GM12878 (cell line): ENCODE measurements around the gene MED13. TPM values are rescaled to one million over a fixed set of nuclear protein-coding genes. Genes with fewer than 3 reads are reported as not detected.

Source experiments
- GATAD2B ChIP-seq: fragments of 450-650 bp; conservative IDR thresholded peaks from 2 replicates; pipeline ENCODE4 v1.6.1; 2017; ENCODE audit warnings: low read depth, mild to moderate bottlenecking, moderate library complexity
- KDM1A ChIP-seq: fragments of 200-600 bp; sonication (generic); IDR thresholded peaks from 2 replicates; pipeline ENCODE4 v1.6.1; 2016; ENCODE audit warnings: borderline replicate concordance
- POLR2AphosphoS5 ChIP-seq: IDR thresholded peaks from 2 replicates; pipeline ENCODE4 v1.6.1; 2011; ENCODE audit warnings: mild to moderate bottlenecking, low read length, inconsistent platforms
- RAD51 ChIP-seq: fragments of 450-650 bp; IDR thresholded peaks from 2 replicates; pipeline ENCODE4 v1.6.1; 2016; ENCODE audit warnings: moderate library complexity, mild to moderate bottlenecking, inconsistent platforms
- SMAD1 ChIP-seq: fragments of 450-650 bp; IDR thresholded peaks from 2 replicates; pipeline ENCODE4 v1.6.1; 2018; ENCODE audit warnings: mild to moderate bottlenecking, low read depth; ENCODE audit not compliant: partially characterized antibody
- STAT1 ChIP-seq: fragments of 450-650 bp; conservative IDR thresholded peaks from 2 replicates; pipeline ENCODE4 v1.6.1; 2014; ENCODE audit warnings: antibody characterized with exemption, mild to moderate bottlenecking
- STAT3 ChIP-seq: IDR thresholded peaks from 2 replicates; pipeline ENCODE4 v1.6.1; 2011; ENCODE audit warnings: low read depth, low read length, improper control_type of control experiment
- TCF7 ChIP-seq: IDR thresholded peaks from 2 replicates; pipeline ENCODE4 v1.6.1; 2014; ENCODE audit warnings: antibody characterized with exemption, borderline replicate concordance
- ZBTB4 ChIP-seq: fragments of 450-650 bp; formaldehyde crosslinking; IDR thresholded peaks from 2 replicates; pipeline ENCODE4 v1.4.0; 2022; ENCODE audit warnings: mild to moderate bottlenecking, moderate library complexity
- ZNF592 ChIP-seq: fragments of 450-650 bp; IDR thresholded peaks from 2 replicates; pipeline ENCODE4 v1.6.1; 2017; ENCODE audit warnings: mild to moderate bottlenecking, moderate library complexity
- polyA plus RNA-seq, 11 experiments: library from polyadenylated mRNA; depleted of rRNA in 4 of 11; unstranded in 6 of 11; stranded (reverse) in 5 of 11; fragments of >200 nt; fragmentation: Nextera tagmentation in 4 of 11; fragmentation: Illumina TruSeq in 1 of 11; extraction: Ambion mirVana in 4 of 11; extraction: Trizol in 1 of 11; gene quantifications; 1 replicate in 1 of 11; 2 replicates in 10 of 11; pipeline versions ENCODE4 v1.2.1 to v1.2.3, GENCODE V29; 2011 to 2016; ENCODE audit warnings: inconsistent platforms in 2 of 11, missing spikeins in 2 of 11, low read depth in 1 of 11
- total RNA-seq, 4 experiments: library from RNA; depleted of rRNA in 3 of 4; stranded (reverse); fragments of >200 nt in 3 of 4; fragmentation: Illumina TruSeq in 1 of 4; extraction: Trizol in 1 of 4; gene quantifications; 2 replicates each; pipeline versions ENCODE4 v1.2.1 to v1.2.3, GENCODE V29; 2013 to 2021
- TF ChIP-seq, protein P1 (sequence below): IDR thresholded peaks from 2 replicates; pipeline ENCODE4 v1.6.1; 2012; ENCODE audit warnings: low read length, inconsistent platforms
- TF ChIP-seq, protein P2 (sequence below): fragments of 450-650 bp; formaldehyde crosslinking; IDR thresholded peaks from 2 replicates; pipeline ENCODE4 v1.4.0; 2020; ENCODE audit warnings: mild to moderate bottlenecking, moderate library complexity
- TF ChIP-seq, protein P3 (sequence below): fragments of 450-650 bp; IDR thresholded peaks from 2 replicates; pipeline ENCODE4 v1.6.1; 2017; ENCODE audit warnings: mild to moderate bottlenecking, low read depth, inconsistent platforms; ENCODE audit not compliant: poor library complexity, severe bottlenecking

Gene MED13
- total and polyA plus RNA-seq, 10 of the 15 experiments (the other 5 are each of a cell fraction or from before 2014, with no cell fraction given): 4.6 to 49.7 (median 21.3) TPM

GRCh38 chr17:61927208-61928100 lies 137.6 kb downstream of the MED13 start, which contains the start of gene INTS2 (continued):
- peak; percentile 91 for TF ChIP-seq GATAD2B
- no peak for TF ChIP-seq RAD51
- TF ChIP-seq STAT1: no peak; the same call in 1 of the 2 replicates
- TF ChIP-seq POLR2AphosphoS5: peak; percentile 97
- no peak for TF ChIP-seq TCF7
- TF ChIP-seq, protein P1, sequence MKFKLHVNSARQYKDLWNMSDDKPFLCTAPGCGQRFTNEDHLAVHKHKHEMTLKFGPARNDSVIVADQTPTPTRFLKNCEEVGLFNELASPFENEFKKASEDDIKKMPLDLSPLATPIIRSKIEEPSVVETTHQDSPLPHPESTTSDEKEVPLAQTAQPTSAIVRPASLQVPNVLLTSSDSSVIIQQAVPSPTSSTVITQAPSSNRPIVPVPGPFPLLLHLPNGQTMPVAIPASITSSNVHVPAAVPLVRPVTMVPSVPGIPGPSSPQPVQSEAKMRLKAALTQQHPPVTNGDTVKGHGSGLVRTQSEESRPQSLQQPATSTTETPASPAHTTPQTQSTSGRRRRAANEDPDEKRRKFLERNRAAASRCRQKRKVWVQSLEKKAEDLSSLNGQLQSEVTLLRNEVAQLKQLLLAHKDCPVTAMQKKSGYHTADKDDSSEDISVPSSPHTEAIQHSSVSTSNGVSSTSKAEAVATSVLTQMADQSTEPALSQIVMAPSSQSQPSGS: no peak; the same call in 1 of the 2 replicates
- peak; percentile 15 for TF ChIP-seq SMAD1
- TF ChIP-seq, protein P2, sequence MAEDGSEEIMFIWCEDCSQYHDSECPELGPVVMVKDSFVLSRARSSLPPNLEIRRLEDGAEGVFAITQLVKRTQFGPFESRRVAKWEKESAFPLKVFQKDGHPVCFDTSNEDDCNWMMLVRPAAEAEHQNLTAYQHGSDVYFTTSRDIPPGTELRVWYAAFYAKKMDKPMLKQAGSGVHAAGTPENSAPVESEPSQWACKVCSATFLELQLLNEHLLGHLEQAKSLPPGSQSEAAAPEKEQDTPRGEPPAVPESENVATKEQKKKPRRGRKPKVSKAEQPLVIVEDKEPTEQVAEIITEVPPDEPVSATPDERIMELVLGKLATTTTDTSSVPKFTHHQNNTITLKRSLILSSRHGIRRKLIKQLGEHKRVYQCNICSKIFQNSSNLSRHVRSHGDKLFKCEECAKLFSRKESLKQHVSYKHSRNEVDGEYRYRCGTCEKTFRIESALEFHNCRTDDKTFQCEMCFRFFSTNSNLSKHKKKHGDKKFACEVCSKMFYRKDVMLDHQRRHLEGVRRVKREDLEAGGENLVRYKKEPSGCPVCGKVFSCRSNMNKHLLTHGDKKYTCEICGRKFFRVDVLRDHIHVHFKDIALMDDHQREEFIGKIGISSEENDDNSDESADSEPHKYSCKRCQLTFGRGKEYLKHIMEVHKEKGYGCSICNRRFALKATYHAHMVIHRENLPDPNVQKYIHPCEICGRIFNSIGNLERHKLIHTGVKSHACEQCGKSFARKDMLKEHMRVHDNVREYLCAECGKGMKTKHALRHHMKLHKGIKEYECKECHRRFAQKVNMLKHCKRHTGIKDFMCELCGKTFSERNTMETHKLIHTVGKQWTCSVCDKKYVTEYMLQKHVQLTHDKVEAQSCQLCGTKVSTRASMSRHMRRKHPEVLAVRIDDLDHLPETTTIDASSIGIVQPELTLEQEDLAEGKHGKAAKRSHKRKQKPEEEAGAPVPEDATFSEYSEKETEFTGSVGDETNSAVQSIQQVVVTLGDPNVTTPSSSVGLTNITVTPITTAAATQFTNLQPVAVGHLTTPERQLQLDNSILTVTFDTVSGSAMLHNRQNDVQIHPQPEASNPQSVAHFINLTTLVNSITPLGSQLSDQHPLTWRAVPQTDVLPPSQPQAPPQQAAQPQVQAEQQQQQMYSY (CRISPR knock-in tag): no peak
- TF ChIP-seq, protein P3, sequence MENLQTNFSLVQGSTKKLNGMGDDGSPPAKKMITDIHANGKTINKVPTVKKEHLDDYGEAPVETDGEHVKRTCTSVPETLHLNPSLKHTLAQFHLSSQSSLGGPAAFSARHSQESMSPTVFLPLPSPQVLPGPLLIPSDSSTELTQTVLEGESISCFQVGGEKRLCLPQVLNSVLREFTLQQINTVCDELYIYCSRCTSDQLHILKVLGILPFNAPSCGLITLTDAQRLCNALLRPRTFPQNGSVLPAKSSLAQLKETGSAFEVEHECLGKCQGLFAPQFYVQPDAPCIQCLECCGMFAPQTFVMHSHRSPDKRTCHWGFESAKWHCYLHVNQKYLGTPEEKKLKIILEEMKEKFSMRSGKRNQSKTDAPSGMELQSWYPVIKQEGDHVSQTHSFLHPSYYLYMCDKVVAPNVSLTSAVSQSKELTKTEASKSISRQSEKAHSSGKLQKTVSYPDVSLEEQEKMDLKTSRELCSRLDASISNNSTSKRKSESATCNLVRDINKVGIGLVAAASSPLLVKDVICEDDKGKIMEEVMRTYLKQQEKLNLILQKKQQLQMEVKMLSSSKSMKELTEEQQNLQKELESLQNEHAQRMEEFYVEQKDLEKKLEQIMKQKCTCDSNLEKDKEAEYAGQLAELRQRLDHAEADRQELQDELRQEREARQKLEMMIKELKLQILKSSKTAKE: no peak
- TF ChIP-seq ZNF592: no peak
- no peak for TF ChIP-seq ZBTB4
- TF ChIP-seq KDM1A: no peak
- TF ChIP-seq STAT3: no peak
